ENCODE measurements around the gene DACT2.

DACT2 gene

DNA sequence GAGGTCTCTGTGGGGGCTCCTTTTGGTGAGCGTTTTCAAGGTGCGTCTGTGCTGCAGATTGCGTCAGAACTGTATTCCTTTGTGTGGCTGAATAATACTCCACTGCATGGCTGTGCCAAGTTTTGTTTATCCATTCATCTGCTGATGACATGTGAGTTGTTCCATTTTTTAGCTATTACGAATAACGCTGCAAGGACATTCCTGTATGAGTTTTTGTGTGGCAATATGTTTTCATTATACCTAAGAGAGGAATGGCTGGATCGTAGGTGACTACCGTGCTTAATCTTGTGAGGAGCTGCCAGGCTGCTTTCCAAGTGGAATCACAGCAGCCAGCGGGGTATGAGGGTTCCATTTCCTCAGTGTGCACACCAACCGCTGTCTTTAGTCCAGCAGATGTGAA lies 1.1 kb upstream of the DACT2 start (continued):
- TF ChIP-seq, protein P1, sequence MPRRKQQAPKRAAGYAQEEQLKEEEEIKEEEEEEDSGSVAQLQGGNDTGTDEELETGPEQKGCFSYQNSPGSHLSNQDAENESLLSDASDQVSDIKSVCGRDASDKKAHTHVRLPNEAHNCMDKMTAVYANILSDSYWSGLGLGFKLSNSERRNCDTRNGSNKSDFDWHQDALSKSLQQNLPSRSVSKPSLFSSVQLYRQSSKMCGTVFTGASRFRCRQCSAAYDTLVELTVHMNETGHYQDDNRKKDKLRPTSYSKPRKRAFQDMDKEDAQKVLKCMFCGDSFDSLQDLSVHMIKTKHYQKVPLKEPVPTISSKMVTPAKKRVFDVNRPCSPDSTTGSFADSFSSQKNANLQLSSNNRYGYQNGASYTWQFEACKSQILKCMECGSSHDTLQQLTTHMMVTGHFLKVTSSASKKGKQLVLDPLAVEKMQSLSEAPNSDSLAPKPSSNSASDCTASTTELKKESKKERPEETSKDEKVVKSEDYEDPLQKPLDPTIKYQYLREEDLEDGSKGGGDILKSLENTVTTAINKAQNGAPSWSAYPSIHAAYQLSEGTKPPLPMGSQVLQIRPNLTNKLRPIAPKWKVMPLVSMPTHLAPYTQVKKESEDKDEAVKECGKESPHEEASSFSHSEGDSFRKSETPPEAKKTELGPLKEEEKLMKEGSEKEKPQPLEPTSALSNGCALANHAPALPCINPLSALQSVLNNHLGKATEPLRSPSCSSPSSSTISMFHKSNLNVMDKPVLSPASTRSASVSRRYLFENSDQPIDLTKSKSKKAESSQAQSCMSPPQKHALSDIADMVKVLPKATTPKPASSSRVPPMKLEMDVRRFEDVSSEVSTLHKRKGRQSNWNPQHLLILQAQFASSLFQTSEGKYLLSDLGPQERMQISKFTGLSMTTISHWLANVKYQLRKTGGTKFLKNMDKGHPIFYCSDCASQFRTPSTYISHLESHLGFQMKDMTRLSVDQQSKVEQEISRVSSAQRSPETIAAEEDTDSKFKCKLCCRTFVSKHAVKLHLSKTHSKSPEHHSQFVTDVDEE (CRISPR knock-in tag; IDR thresholded peaks at IDR 0.05): no peak
- TF ChIP-seq CSDC2 (CRISPR knock-in tag; IDR thresholded peaks at IDR 0.05) (no peak), ARNTL (CRISPR knock-in tag; IDR thresholded peaks at IDR 0.05; ENCODE audit: borderline replicate concordance, low read depth) (no peak), OSR1 (CRISPR knock-in tag; IDR thresholded peaks at IDR 0.05) (no peak)
- TF ChIP-seq, protein P2, sequence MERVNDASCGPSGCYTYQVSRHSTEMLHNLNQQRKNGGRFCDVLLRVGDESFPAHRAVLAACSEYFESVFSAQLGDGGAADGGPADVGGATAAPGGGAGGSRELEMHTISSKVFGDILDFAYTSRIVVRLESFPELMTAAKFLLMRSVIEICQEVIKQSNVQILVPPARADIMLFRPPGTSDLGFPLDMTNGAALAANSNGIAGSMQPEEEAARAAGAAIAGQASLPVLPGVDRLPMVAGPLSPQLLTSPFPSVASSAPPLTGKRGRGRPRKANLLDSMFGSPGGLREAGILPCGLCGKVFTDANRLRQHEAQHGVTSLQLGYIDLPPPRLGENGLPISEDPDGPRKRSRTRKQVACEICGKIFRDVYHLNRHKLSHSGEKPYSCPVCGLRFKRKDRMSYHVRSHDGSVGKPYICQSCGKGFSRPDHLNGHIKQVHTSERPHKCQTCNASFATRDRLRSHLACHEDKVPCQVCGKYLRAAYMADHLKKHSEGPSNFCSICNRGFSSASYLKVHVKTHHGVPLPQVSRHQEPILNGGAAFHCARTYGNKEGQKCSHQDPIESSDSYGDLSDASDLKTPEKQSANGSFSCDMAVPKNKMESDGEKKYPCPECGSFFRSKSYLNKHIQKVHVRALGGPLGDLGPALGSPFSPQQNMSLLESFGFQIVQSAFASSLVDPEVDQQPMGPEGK (CRISPR knock-in tag; IDR thresholded peaks at IDR 0.05; ENCODE audit: borderline replicate concordance): no peak

- ATAC-seq: no peak
- TF ChIP-seq, protein P1 (CRISPR knock-in tag; IDR thresholded peaks at IDR 0.05): no peak
Measured at GRCh38 chr6:168318579-168319278, 848 bp downstream of the DACT2 start.

- no peak for TF ChIP-seq ZFP30 (CRISPR knock-in tag; IDR thresholded peaks at IDR 0.05)
- no peak for TF ChIP-seq OSR1 (CRISPR knock-in tag; IDR thresholded peaks at IDR 0.05)
- TF ChIP-seq, protein P3, sequence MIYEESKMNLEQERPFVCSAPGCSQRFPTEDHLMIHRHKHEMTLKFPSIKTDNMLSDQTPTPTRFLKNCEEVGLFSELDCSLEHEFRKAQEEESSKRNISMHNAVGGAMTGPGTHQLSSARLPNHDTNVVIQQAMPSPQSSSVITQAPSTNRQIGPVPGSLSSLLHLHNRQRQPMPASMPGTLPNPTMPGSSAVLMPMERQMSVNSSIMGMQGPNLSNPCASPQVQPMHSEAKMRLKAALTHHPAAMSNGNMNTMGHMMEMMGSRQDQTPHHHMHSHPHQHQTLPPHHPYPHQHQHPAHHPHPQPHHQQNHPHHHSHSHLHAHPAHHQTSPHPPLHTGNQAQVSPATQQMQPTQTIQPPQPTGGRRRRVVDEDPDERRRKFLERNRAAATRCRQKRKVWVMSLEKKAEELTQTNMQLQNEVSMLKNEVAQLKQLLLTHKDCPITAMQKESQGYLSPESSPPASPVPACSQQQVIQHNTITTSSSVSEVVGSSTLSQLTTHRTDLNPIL (CRISPR knock-in tag; IDR thresholded peaks at IDR 0.05; ENCODE audit: low read depth): no peak
- TF ChIP-seq, protein P1 (CRISPR knock-in tag; IDR thresholded peaks at IDR 0.05): no peak
- TF ChIP-seq SNAI2 (CRISPR knock-in tag; IDR thresholded peaks at IDR 0.05): no peak
- no peak for TF ChIP-seq GLIS3 (CRISPR knock-in tag; IDR thresholded peaks at IDR 0.05)
- no peak for TF ChIP-seq CSDC2 (CRISPR knock-in tag; IDR thresholded peaks at IDR 0.05)
- TF ChIP-seq ESRRG (CRISPR knock-in tag; IDR thresholded peaks at IDR 0.05): no peak
- no peak for TF ChIP-seq PPARA (CRISPR knock-in tag; IDR thresholded peaks at IDR 0.05; ENCODE audit: borderline replicate concordance)
- TF ChIP-seq ZNF70 (CRISPR knock-in tag; IDR thresholded peaks at IDR 0.05): no peak
- TF ChIP-seq, protein P4, sequence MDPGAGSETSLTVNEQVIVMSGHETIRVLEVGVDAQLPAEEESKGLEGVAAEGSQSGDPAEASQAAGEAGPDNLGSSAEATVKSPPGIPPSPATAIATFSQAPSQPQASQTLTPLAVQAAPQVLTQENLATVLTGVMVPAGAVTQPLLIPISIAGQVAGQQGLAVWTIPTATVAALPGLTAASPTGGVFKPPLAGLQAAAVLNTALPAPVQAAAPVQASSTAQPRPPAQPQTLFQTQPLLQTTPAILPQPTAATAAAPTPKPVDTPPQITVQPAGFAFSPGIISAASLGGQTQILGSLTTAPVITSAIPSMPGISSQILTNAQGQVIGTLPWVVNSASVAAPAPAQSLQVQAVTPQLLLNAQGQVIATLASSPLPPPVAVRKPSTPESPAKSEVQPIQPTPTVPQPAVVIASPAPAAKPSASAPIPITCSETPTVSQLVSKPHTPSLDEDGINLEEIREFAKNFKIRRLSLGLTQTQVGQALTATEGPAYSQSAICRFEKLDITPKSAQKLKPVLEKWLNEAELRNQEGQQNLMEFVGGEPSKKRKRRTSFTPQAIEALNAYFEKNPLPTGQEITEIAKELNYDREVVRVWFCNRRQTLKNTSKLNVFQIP (CRISPR knock-in tag; IDR thresholded peaks at IDR 0.05; ENCODE audit: borderline replicate concordance, low read depth): no peak
- TF ChIP-seq CSRNP3 (CRISPR knock-in tag; IDR thresholded peaks at IDR 0.05): no peak
- TF ChIP-seq TOX (CRISPR knock-in tag; IDR thresholded peaks at IDR 0.05; ENCODE audit: borderline replicate concordance): no peak
- TF ChIP-seq, protein P2 (CRISPR knock-in tag; IDR thresholded peaks at IDR 0.05; ENCODE audit: borderline replicate concordance): no peak
- TF ChIP-seq ZNF565 (CRISPR knock-in tag; conservative IDR thresholded peaks at IDR 0.05; ENCODE audit: low read depth): no peak
- no peak for TF ChIP-seq ZC3H10 (CRISPR knock-in tag; IDR thresholded peaks at IDR 0.05)
- TF ChIP-seq BACH2 (CRISPR knock-in tag; IDR thresholded peaks at IDR 0.05; ENCODE audit: borderline replicate concordance): no peak
- TF ChIP-seq ZFP3 (CRISPR knock-in tag; IDR thresholded peaks at IDR 0.05): no peak
Measured at GRCh38 chr6:168318090-168318489, 1.5 kb downstream of the DACT2 start.

More at GRCh38 chr6:168318090-168318489, 1.5 kb downstream of the DACT2 start:
- ATAC-seq: no peak
